ENCODE measurements around the gene DIPK1C.

DIPK1C gene

GRCh38 chr18:74420926-74421325 is 36.2 kb downstream of the DIPK1C start:
- H3K4me3 ChIP-seq (ENCODE audit: low read depth, low read length): no peak overlapping the region
- DNase-seq (ENCODE audit: low read depth): no peak
- in situ Hi-C loops (cut with HindIII; ENCODE audit: low sequenced_read_pairs): no loop called here
- no peak for TF ChIP-seq CTCF (IDR thresholded peaks at IDR 0.05; ENCODE audit: low read depth, low read length, missing control alignments)

- DNase-seq (ENCODE audit: low read depth): no peak
- no peak overlapping the region for H3K4me3 ChIP-seq (ENCODE audit: low read depth, low read length)
- TF ChIP-seq CTCF (IDR thresholded peaks at IDR 0.05; ENCODE audit: low read depth, low read length, missing control alignments): no peak
- in situ Hi-C loops (cut with HindIII; ENCODE audit: low sequenced_read_pairs): no loop called here
Measured at GRCh38 chr18:74420481-74420880, 36.6 kb downstream of the DIPK1C start.

GRCh38 chr18:74419761-74420160 is 37.3 kb downstream of the DIPK1C start:
- H3K4me3 ChIP-seq (ENCODE audit: low read depth, low read length): no peak overlapping the region
- in situ Hi-C loops (cut with HindIII; ENCODE audit: low sequenced_read_pairs): no loop called here
- no peak for DNase-seq (ENCODE audit: low read depth)
- no peak for TF ChIP-seq CTCF (IDR thresholded peaks at IDR 0.05; ENCODE audit: low read depth, low read length, missing control alignments)

GRCh38 chr18:74418023-74418422 is 39.1 kb downstream of the DIPK1C start:
- TF ChIP-seq CTCF (IDR thresholded peaks at IDR 0.05; ENCODE audit: low read depth, low read length, missing control alignments): no peak
- in situ Hi-C loops (cut with HindIII; ENCODE audit: low sequenced_read_pairs): no loop called here
- H3K4me3 ChIP-seq (ENCODE audit: low read depth, low read length): no peak overlapping the region
- DNase-seq (ENCODE audit: low read depth): no peak

GRCh38 chr18:74416124-74416523 is 41.0 kb downstream of the DIPK1C start:
- no peak for DNase-seq (ENCODE audit: low read depth)
- TF ChIP-seq CTCF (IDR thresholded peaks at IDR 0.05; ENCODE audit: low read depth, low read length, missing control alignments): no peak
- in situ Hi-C loops (cut with HindIII; ENCODE audit: low sequenced_read_pairs): no loop called here
- no peak overlapping the region for H3K4me3 ChIP-seq (ENCODE audit: low read depth, low read length)

- TF ChIP-seq CTCF (IDR thresholded peaks at IDR 0.05; ENCODE audit: low read depth, low read length, missing control alignments): no peak
- DNase-seq (ENCODE audit: low read depth): no peak
- H3K4me3 ChIP-seq (ENCODE audit: low read depth, low read length): no peak overlapping the region
- in situ Hi-C loops (cut with HindIII; ENCODE audit: low sequenced_read_pairs): no loop called here
Measured at GRCh38 chr18:74414953-74415515, 42.1 kb downstream of the DIPK1C start.

GRCh38 chr18:74413836-74414235 is 43.3 kb downstream of the DIPK1C start:
- H3K4me3 ChIP-seq (ENCODE audit: low read depth, low read length): no peak overlapping the region
- in situ Hi-C loops (cut with HindIII; ENCODE audit: low sequenced_read_pairs): no loop called here
- DNase-seq (ENCODE audit: low read depth): no peak
- TF ChIP-seq CTCF (IDR thresholded peaks at IDR 0.05; ENCODE audit: low read depth, low read length, missing control alignments): no peak
